ENCODE data around the gene MYO1D. TPM values are rescaled to one million over a fixed set of nuclear protein-coding genes. Genes with fewer than 3 reads are reported as not detected.
A peak's percentile ranks its signal among the peaks of the same experiment; 100 is the strongest.
"Not testable (repeated sequence)": the region's sequence is repeated elsewhere in the genome, so short reads cannot be mapped to it uniquely, and the experiment has no call there.

The MYO1D gene
- polyA plus RNA-seq, 4 donors = 25.5 to 33.1 (median 27.6) TPM

DNA sequence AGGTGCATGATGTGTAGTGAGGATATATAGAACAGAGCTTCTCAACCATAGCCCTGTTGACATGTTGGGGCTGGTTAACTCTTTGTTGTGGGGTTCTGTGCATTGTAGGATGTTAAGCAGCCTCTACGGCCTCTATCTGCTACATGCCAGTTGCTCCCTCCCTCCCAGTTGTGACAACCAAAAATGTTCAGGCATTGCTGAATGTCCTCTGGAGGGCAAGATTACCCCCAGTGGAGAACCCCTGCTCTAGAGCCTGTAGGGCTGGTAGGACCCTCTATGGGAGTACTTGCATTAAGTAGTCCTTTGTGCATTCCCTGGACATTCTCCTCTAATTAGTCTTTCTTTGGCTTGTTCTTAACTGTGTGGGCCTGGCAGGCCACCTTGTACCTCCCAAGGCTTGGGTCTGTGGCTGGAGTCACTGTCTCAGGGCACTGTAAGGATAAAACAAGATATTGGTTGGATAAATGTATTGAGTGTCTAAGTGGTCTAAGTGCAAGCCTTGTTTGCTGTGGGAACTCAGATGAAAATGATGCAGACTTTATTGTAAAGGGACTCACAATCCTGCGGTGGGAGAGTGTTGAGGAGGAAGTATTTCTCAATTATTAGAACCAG lies 19.8 kb upstream of the MYO1D start:
- DNase-seq (ENCODE audit: low read depth in 4 of 4, low spot score in 2 of 4) = no peak

GRCh38 chr17:32894245-32894644 lies 17.3 kb upstream of the MYO1D start:
- DNase-seq (ENCODE audit: low read depth in 4 of 4, low spot score in 2 of 4) = no peak

DNA sequence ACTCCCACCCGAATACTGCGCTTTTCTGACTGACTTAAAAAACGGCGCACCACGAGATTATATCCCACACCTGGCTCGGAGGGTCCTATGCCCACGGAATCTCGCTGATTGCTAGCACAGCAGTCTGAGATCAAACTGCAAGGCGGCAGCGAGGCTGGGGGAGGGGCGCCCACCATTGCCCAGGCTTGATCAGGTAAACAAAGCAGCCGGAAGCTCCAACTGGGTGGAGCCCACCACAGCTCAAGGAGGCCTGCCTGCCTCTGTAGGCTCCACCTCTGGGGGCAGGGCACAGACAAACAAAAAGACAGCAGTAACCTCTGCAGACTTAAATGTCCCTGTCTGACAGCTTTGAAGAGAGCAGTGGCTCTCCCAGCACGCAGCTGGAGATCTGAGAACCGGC lies 10.5 kb upstream of the MYO1D start:
- not testable (repeated sequence) for DNase-seq (ENCODE audit: low read depth in 4 of 4, low spot score in 2 of 4)

GRCh38 chr17:32886951-32887350 lies 10.0 kb upstream of the MYO1D start:
- not testable (repeated sequence) for DNase-seq (ENCODE audit: low read depth in 4 of 4, low spot score in 2 of 4)

- DNase-seq (ENCODE audit: low read depth in 4 of 4, low spot score in 2 of 4) = no peak
Measured at GRCh38 chr17:32882734-32883133, 5.8 kb upstream of the MYO1D start.

GRCh38 chr17:32882029-32882428 lies 5.1 kb upstream of the MYO1D start:
- no peak for DNase-seq (ENCODE audit: low read depth in 4 of 4, low spot score in 2 of 4)

- DNase-seq (ENCODE audit: low read depth in 4 of 4, low spot score in 2 of 4) = no peak
Measured at GRCh38 chr17:32880671-32881453, 3.9 kb upstream of the MYO1D start.

GRCh38 chr17:32879134-32879533 lies 2.2 kb upstream of the MYO1D start:
- no peak for DNase-seq (ENCODE audit: low read depth in 4 of 4, low spot score in 2 of 4)

- no peak for DNase-seq (ENCODE audit: low read depth in 4 of 4, low spot score in 2 of 4)
Measured at GRCh38 chr17:32878211-32878610, 1.3 kb upstream of the MYO1D start.

DNA sequence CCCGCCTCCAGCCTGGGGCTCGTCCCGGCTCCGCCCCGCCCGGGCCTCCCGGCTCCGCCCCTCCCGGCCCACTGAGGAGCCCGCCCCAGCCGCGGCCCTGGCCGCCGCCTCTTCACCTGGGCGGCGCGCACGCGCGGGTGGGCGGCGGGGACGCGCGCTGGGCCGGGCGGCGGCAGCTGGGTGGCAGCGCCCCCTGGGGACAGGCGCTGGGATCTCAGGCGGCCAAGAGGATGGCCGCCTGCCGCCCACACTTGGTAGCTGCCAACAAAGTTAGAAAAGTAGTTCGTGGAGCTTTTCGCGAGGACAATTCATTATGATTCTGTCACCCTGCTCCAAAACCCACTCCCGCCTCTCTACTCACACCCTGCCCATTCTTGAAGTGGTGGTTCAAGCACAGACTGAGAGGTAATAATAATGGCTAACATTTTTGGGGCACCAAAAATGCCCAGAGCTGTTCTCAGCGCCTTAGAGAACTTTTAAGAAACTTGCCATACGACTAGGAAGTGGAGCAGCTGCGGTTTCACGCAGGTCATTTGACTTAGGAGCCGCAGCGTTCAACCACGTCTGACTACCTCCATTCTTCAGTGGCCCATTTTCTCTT lies 340 bp upstream of the MYO1D start:
- peak; percentile 60 to 85 (median 74) for DNase-seq (ENCODE audit: low read depth in 4 of 4, low spot score in 2 of 4)

DNA sequence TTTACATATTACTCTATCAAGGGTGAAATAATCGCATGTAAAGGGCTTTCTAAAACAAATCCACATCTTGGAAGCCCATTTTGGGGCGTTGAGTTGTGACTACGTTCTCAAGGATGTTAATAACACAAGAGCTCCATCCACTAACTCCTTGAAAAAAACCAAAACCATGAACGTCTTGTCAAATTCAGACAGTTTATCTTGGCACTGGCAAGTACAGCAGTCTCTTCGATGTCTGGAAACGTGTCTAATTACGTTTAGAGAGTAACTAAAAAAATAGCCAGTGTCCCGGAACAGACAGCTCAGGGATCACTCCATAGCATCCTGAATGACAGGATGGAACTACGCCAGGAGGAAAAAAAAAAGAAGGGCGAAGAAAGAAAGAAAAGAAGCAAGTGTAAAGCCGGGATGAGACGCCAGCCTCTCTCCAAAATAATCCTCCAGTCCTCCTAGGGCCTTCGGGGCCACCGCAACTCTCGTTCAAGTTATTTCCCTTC lies 954 bp downstream of the MYO1D start:
- DNase-seq (ENCODE audit: low read depth in 4 of 4, low spot score in 2 of 4) = peak in 2 of 4 donors; percentile 36 to 48

GRCh38 chr17:32875230-32875917 lies 1.6 kb downstream of the MYO1D start:
- DNase-seq (ENCODE audit: low read depth in 4 of 4, low spot score in 2 of 4) = no peak

- DNase-seq (ENCODE audit: low read depth in 4 of 4, low spot score in 2 of 4) = no peak
Measured at GRCh38 chr17:32873114-32873513, 3.8 kb downstream of the MYO1D start.

DNA sequence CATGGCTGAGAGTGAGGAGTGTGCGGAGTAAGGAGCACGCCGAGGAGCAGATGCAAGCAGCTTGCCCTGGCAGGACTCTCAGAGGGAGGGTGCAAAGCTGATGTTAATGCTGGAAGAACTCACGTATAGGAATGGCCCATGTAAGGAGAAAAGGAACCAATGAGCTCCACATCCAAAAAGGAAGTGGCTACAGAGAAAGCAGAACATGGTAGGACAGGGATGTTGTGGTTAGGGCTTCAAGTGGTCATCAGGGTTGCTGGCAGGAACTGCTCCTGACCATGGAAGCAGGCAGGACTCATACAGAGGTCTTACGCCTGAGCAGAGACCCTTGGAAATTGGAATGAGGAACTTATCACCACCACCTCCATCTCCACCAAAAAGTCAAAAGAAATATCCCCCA lies 5.2 kb downstream of the MYO1D start:
- DNase-seq (ENCODE audit: low read depth in 4 of 4, low spot score in 2 of 4) = no peak

- no peak for DNase-seq (ENCODE audit: low read depth in 4 of 4, low spot score in 2 of 4)
Measured at GRCh38 chr17:32870969-32871368, 6.0 kb downstream of the MYO1D start.

GRCh38 chr17:32870027-32870670 lies 6.8 kb downstream of the MYO1D start:
- peak in 2 of 4 donors; percentile 20 to 32 for DNase-seq (ENCODE audit: low read depth in 4 of 4, low spot score in 2 of 4)

- DNase-seq (ENCODE audit: low read depth in 4 of 4, low spot score in 2 of 4) = no peak
Measured at GRCh38 chr17:32869345-32870026, 7.4 kb downstream of the MYO1D start.

GRCh38 chr17:32865141-32865540 lies 11.8 kb downstream of the MYO1D start:
- no peak for DNase-seq (ENCODE audit: low read depth in 4 of 4, low spot score in 2 of 4)

- DNase-seq (ENCODE audit: low read depth in 4 of 4, low spot score in 2 of 4) = no peak
Measured at GRCh38 chr17:32863559-32863958, 13.4 kb downstream of the MYO1D start.

DNA sequence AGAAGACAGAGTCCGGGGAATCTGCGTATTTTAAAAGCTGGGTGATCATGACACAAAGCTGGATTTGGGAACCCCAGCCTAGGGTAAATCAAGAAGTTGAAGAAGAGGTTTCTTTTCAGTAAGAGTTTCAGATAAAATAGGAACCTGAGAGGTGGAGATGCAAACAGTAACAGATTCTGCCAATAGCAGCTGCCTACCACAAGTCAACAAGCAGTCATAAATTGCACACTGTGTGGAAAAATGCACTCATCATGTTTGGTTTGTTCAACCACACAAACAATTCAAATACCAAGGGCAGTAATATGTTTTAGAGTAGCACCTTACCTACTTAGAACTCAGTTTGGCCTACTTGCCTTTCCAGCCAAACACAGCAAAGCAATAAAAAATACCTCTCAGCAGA lies 14.0 kb downstream of the MYO1D start:
- no peak for DNase-seq (ENCODE audit: low read depth in 4 of 4, low spot score in 2 of 4)

All from left renal cortex interstitium (tissue), 4 donors.